MCF 10A (cell line): ENCODE measurements around the gene MX2. TPM values are rescaled to one million over a fixed set of nuclear protein-coding genes. Genes with fewer than 3 reads are reported as not detected.

Experiments
- BruUV-seq: library from RNA; stranded (reverse); fragments of 400-500 nt; replicated peaks from 2 replicates; lab custom pipeline; 2021; lab: Mats Ljungman, UMichigan
- CTCF ChIA-PET: fragments of 300-600 bp; sonication (Branson Sonifier 250); formaldehyde crosslinking; extraction: SDS; loops from one replicate; lab custom pipeline; 2021; ENCODE audit warnings: antibody characterized with exemption, inconsistent platforms; lab: Yijun Ruan, JAX
- POLR2A ChIA-PET: fragments of 300-600, 350-650 bp; sonication (Branson Sonifier 250); formaldehyde crosslinking; extraction: SDS; loops from one replicate; lab custom pipeline; 2020; ENCODE audit warnings: antibody characterized with exemption, inconsistent platforms; lab: Yijun Ruan, JAX
- DNase-seq: peaks from one replicate; pipeline ENCODE4 v3.0.0-alpha.2; 2018; ENCODE audit not compliant: unreplicated experiment
- H3K27ac Mint-ChIP-seq: one replicate; pipeline ENCODE4 v1.8.0; 2022; ENCODE audit warnings: mild to moderate bottlenecking, low read depth, mixed read lengths; ENCODE audit not compliant: unreplicated experiment
- H3K27me3 Mint-ChIP-seq: one replicate; pipeline ENCODE4 v1.8.0; 2022; ENCODE audit warnings: mixed read lengths; ENCODE audit not compliant: insufficient read depth, unreplicated experiment
- H3K36me3 Mint-ChIP-seq: one replicate; pipeline ENCODE4 v1.8.0; 2022; ENCODE audit warnings: mild to moderate bottlenecking, moderate library complexity, mixed read lengths; ENCODE audit not compliant: insufficient read depth, unreplicated experiment
- H3K4me1 Mint-ChIP-seq: one replicate; pipeline ENCODE4 v1.8.0; 2022; ENCODE audit warnings: mixed read lengths; ENCODE audit not compliant: insufficient read depth, unreplicated experiment
- H3K4me3 Mint-ChIP-seq: one replicate; pipeline ENCODE4 v1.8.0; 2022; ENCODE audit warnings: mild to moderate bottlenecking, moderate library complexity, mixed read lengths; ENCODE audit not compliant: unreplicated experiment
- H3K9me3 Mint-ChIP-seq: one replicate; pipeline ENCODE4 v1.8.0; 2022; ENCODE audit warnings: mixed read lengths; ENCODE audit not compliant: unreplicated experiment
- intact Hi-C: fragments of 100-400 bp; cut with micrococcal nuclease; formaldehyde crosslinking; loops from 2 replicates; pipeline ENCODE4 v1.14.1; 2022
- total RNA-seq: library from RNA; stranded (reverse); gene quantifications from 2 replicates; pipeline ENCODE4 v1.2.3, GENCODE V29; 2022
- TF ChIP-seq, protein P1 (sequence below): fragments of 200-600 bp; IDR thresholded peaks from one replicate; pipeline ENCODE4 v1.8.0; 2022; ENCODE audit warnings: antibody characterized with exemption, mild to moderate bottlenecking; ENCODE audit not compliant: unreplicated experiment

Gene MX2
- total RNA-seq, 1 experiment from 2014 or later = not detected

DNA sequence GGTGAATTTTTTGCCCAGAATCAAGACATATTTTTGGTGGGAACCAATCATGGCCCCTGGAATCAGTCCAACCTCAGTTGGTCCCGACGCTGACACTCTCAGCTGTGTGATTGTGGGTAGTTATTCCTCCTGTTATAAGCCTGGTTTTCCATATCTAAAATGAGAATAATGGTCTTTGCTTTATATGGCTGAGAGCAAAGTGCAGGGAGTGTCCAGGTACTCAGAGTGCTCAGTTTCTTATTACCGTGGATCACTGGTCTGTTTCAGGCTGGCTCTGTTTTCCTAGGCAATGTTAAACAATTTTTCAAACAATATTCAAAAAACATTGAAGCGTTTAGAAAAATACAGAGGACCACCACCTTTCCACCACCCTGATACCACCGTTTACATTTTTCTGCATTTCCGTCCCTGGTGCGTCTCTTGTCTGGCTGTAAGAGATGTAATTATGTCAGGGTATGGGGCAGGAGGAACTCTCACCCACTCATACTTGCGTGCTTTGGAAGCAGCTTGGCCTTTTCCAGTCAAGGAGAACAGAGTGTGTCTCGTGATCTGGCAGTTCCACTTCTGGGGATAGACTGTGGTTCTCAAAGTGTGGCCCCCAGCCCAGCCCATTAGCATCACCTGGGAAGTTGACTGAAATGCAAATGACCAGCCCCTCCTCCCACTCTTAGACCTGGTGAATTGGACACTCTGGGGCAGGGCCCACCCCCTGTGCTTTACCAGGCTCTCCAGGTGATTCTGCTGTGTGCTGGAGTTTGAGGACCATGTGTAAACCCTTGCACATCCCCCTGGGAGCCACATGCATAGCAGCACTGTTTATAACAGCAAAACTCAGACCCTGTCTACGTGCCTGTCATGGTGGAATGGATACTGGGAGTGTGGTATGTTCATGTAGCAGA, 71.0 kb downstream of the MX2 start:
- Mint-ChIP-seq H3K27ac (no peak overlapping the region), H3K4me1 (no peaks in the 10 kb centered on the region), H3K36me3 (no peaks in the 10 kb centered on the region), H3K27me3 (peaks cover 7% of the 10 kb centered on the region), H3K4me3 (no peak overlapping the region), H3K9me3 (peaks cover 8% of the 10 kb centered on the region)
- CTCF ChIA-PET = interaction anchor here (0.7 kb wide), 2 partner anchors 82 to 310 kb away, joined by 3 read pairs; no protein-coding TSS in a partner anchor
- BruUV-seq = no TSS peak
- intact Hi-C loops = no loop called here
- no peak for DNase-seq
- POLR2A ChIA-PET = no interaction called here
- TF ChIP-seq, protein P1, sequence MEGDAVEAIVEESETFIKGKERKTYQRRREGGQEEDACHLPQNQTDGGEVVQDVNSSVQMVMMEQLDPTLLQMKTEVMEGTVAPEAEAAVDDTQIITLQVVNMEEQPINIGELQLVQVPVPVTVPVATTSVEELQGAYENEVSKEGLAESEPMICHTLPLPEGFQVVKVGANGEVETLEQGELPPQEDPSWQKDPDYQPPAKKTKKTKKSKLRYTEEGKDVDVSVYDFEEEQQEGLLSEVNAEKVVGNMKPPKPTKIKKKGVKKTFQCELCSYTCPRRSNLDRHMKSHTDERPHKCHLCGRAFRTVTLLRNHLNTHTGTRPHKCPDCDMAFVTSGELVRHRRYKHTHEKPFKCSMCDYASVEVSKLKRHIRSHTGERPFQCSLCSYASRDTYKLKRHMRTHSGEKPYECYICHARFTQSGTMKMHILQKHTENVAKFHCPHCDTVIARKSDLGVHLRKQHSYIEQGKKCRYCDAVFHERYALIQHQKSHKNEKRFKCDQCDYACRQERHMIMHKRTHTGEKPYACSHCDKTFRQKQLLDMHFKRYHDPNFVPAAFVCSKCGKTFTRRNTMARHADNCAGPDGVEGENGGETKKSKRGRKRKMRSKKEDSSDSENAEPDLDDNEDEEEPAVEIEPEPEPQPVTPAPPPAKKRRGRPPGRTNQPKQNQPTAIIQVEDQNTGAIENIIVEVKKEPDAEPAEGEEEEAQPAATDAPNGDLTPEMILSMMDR = no peak

DNA sequence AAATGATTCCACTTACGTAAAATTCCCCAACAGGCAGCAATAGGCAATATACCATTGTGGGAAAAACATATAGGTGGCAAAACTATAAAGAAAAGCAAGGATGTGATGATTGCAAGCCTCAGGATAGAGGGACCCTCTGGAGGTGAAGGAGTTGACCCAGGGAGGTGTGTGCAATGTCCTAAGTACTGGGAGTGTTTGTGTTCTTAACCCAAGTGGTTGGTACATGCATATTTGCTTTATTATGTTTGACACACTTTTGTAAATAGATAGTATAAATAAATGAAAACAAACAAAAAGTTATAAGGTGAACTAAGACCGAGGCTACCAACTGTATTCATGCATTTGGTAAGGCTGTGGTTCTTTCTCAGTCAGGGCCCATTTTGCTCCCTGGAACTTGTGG, 71.7 kb downstream of the MX2 start:
- ChIA-PET POLR2A (no interaction called here), CTCF (no interaction called here)
- TF ChIP-seq, protein P1 = no peak
- no peak overlapping the region for H3K4me3 Mint-ChIP-seq
- H3K27ac Mint-ChIP-seq = no peak overlapping the region
- intact Hi-C loops = no loop called here
- H3K4me1 Mint-ChIP-seq = no peaks in the 10 kb centered on the region
- peaks cover 8% of the 10 kb centered on the region for H3K9me3 Mint-ChIP-seq
- H3K27me3 Mint-ChIP-seq = peaks cover 7% of the 10 kb centered on the region
- no peak for DNase-seq
- no peaks in the 10 kb centered on the region for H3K36me3 Mint-ChIP-seq
- BruUV-seq = no TSS peak

DNA sequence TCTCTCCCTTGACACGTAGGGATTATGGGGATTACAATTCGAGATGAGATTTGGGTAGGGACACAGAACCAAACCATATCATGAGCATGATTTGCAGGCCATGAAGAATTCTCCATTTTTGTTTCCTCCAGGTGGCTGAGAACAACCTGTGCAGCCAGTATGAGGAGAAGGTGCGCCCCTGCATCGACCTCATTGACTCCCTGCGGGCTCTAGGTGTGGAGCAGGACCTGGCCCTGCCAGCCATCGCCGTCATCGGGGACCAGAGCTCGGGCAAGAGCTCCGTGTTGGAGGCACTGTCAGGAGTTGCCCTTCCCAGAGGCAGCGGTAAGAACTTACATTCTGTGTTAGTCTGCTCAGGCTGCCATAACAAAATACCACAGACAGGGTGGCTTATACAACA, 73.9 kb downstream of the MX2 start:
- H3K27me3 Mint-ChIP-seq = no peaks in the 10 kb centered on the region
- ChIA-PET CTCF (no interaction called here), POLR2A (no interaction called here)
- intact Hi-C loops = no loop called here
- TF ChIP-seq, protein P1 = no peak
- no peaks in the 10 kb centered on the region for H3K36me3 Mint-ChIP-seq
- no peak overlapping the region for H3K27ac Mint-ChIP-seq
- H3K9me3 Mint-ChIP-seq = peaks cover 8% of the 10 kb centered on the region
- no peaks in the 10 kb centered on the region for H3K4me1 Mint-ChIP-seq
- no peak overlapping the region for H3K4me3 Mint-ChIP-seq
- no TSS peak for BruUV-seq
- DNase-seq = no peak

DNA sequence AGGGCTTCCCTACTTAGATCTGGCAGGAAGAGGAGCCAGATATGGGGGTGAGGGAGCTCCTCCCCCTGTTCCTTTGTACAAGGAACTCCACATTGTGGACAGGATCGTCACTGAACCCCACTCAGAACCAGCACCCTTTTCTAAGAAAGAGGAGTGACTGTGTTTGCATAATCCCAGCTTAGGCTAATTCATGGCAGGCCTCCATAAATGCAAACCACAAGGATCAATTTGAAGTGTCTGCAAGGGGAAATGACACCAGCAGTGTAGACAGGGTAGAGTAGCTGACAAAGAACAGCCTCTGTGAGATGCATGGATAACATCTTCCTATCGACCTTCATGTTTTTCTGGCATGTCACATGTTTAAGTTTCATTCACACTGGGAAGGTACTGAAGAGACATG, 75.9 kb downstream of the MX2 start:
- intact Hi-C loops = no loop called here
- H3K36me3 Mint-ChIP-seq = no peaks in the 10 kb centered on the region
- ChIA-PET POLR2A (no interaction called here), CTCF (interaction anchor here (0.7 kb wide), 1 partner anchor 685 kb away, joined by 3 read pairs; no protein-coding TSS in a partner anchor)
- no peak overlapping the region for H3K4me3 Mint-ChIP-seq
- no peak overlapping the region for H3K27ac Mint-ChIP-seq
- no peak for DNase-seq
- TF ChIP-seq, protein P1 = no peak
- H3K27me3 Mint-ChIP-seq = no peaks in the 10 kb centered on the region
- no TSS peak for BruUV-seq
- no peaks in the 10 kb centered on the region for H3K4me1 Mint-ChIP-seq
- peaks cover 8% of the 10 kb centered on the region for H3K9me3 Mint-ChIP-seq
